CD4-positive, alpha-beta T cell treated with Interleukin-12 subunit alpha and Interleukin-12 subunit beta, for 1 hour (primary cell): Measurements from ENCODE around the gene GSTM5.
"Not testable (repeated sequence)": the region's sequence is repeated elsewhere in the genome, so short reads cannot be mapped to it uniquely, and the experiment has no call there.

Source experiments
- DNase-seq: peaks from one replicate; pipeline ENCODE4 v3.0.0-alpha.2; 2020

GSTM5 gene

DNA sequence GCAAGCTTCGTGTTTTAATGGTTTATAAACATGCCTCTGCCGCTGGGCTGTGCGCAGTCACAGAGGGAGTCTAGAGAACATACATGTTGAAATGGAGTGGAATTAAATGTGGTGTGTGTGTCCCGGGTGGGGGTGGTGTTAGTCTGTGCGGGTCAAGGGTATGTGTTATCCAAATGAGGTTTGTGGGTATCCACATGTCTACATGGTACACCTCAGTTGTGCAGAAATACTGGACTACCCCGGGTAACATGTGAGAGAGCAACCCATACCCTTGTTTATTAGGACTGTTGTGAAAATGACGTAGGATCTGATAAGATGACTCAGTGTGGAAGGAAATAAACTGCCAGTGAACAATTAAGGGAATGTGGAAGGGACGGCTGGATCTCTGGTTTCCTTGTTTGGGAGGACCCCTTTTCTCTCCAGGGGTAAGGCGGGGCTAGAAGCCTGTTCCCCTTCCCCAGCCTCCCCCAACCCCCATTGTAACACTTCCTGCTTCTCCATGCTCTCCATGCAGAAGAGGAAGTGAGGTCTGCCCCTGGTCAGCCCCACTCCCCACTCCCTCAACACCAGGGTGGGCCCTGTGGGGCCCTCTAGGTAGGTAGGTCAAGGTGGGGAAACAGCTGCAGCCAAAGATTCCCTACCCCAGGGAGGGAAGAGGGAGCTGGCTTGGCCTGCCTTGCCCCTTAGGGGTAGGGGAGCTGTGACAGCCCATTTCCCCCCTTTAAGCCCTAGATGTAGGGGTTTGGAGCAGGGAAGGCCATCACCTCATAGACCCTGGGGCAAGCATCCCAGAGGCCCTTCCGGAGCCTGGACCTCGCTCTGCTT is 51.0 kb downstream of the GSTM5 start:
- no peak for DNase-seq

DNA sequence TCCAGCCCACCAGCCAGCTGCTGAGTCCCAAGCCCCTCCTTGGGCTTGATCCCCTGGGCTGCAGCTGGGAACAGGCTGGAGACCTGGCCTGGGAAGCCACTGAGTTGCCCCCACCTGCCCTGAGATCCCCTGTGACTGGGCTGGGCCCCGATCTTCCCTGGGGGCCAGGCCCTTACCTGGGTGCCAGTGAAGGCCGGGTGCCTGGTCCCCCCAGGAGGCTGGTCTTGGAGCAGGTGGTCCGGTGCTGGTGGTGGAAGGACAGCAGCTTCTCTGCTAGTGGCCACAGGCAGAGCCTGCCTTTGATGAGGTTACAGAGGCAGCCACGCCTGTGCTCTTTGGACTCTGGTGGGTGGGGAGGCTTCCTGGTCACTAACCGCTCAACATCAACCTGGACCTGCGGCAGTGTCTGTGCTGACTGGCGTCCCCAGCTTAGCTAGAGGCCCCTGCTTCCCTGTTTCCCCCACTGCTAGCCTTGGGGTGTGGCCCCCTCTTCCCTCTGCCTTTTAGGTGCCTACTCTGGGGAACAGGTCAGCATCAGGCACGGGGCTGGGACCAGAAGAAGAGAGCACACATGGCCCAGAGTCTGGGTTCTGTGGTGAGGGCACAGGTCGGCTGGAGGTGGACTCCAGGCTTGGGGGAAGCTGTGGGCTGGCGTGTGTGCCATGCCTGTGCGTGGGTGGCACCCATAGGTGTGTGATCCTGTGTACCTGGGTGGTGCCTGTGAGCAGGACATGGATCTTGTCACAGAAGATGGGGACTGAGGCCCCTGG is 51.8 kb downstream of the GSTM5 start, which contains the start of gene EPS8L3:
Gene EPS8L3, minus strand, starts transcription at position 278 of the 770 bp plus-strand sequence. CDS start 2,174 bp downstream, outside the sequence.
- no peak for DNase-seq

DNA sequence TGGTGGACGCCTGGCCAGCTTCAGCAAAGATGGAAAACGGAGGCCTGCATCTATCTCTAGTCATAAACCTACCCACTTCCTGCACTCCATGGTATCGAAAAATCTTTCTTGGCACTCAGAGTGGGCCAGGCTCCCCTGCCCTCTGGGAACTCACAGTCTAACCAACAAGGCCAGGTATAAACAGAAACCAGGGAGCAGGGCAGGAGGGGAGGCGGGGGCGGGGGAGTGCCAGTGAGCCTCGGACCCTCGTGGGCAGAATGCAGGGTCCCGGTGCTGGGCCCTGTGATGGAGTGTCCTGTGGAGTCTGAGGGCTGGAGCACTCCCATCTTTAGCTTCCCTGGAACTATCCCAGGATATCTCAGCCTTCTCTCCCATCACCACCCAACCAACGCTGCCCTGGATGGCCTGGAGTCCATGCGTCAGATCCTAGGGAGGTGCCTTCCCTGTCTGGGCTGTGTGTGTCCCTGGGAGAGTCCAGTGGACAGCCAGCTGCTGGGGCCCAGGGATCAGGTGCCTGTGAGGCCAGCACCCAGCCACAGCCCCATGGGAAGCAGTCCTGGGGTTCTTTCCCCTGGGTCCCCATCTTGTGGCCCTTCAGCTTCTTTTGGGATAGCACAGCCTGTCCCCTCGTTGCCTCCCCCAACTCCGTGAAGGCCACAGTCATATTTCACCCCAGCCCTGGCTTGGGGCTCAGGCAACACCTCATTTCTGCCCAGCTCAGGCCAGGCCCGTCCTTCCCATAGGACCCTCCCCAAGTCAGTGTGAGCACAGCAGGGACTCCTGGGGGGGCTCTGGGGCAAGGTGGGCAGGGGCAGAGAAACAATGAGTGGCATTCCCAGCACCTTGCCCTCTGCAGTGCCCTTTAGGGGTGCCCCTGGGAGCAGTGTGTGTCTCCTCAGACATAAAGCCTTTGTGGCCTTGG is 52.8 kb downstream of the GSTM5 start:
- DNase-seq: no peak

DNA sequence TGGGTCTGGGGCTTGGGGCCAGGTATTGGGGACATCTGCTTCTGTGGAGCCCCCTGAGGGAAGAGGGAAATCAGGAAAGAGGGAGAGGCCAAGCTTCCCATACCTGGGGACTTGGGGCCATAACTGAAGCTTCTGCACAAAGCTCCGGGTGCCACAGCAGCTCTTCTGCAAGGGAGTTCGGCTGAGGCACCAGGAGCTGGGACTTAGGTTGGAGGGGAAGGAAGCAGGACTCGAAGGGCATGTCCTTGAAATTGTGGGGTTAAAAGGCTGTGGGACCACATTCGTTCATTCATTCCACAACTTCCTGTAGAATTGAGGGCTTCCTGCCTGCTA is 53.4 kb downstream of the GSTM5 start:
- DNase-seq: no peak

DNA sequence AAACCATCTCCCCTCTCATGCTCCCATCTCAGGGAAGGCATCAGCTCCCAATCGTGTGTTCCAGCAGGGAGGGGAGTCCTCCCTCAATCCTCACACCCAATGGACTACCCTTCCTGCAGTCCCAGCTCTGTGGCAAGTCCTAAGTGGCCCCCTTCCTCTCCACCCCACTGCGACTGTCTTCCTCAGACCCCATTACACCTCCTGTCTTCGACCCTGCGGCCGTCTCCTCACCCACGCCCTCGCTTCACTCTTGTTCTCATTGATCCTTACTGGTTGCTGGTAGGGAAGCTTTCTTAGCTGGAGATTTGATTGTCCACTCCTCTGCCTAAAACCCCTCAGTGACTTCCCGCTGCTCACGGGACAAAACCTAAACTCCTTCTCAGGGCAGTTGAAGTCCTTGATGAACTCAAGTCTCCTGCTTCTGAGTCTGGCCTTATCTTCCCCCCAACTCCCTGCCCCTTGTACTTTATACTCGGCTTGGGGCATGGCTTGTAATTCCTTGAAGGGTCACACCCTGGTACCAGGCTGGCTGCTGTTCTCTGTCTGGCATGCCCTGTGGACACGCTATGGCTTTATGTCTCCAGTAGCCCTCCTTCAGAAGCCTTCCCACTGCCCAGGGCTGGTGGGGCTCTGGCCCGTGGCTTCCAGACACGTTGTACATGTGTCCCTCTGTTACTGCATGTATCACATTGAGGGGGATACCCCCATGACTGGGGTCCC is 54.0 kb downstream of the GSTM5 start:
- no peak for DNase-seq

DNA sequence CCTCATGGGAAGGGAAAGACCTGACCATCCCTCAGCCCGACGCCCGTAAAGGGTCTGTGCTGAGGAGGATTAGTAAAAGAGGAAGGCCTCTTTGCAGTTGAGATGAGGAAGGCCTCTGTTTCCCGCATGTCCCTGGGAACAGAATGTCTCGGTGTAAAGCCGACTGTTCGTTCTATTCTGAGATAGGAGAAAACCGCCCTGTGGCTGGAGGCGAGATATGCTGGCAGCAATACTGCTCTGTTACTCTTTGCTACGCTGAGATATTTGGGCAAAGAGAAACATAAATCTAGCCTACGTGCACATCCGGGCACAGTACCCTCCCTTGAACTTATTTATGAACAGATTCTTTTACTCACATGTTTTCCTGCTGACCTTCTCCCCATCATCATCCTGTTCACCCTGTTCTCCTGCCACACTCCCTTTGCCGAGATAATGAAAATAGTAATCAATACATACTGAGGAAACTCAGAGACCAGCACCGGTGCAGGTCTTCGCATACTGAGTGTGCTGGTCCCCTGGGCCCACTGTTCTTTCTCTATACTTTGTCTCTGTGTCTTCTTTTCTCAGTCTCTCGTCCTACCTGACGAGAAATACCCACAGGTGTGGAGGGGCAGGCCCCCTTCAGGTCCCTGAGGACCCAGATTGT is 55.1 kb downstream of the GSTM5 start:
- DNase-seq: not testable (repeated sequence)
